IPS-18a (cell line): ENCODE results near the gene GABBR2.
"Not testable (repeated sequence)": the region's sequence is repeated elsewhere in the genome, so short reads cannot be mapped to it uniquely, and the experiment has no call there.

Source experiments
- H3K27ac ChIP-seq: one replicate; pipeline ENCODE4 v1.5.1; 2013; ENCODE audit warnings: low read length
- H3K27me3 ChIP-seq: one replicate; pipeline ENCODE4 v1.6.1; 2013; ENCODE audit warnings: mild to moderate bottlenecking, low read length; ENCODE audit not compliant: control insufficient read depth, insufficient read depth
- H3K36me3 ChIP-seq: one replicate; pipeline ENCODE4 v1.6.1; 2013; ENCODE audit warnings: low read depth, low read length; ENCODE audit not compliant: control insufficient read depth
- H3K4me1 ChIP-seq: one replicate; pipeline ENCODE4 v1.6.1; 2013; ENCODE audit warnings: low read depth, low read length; ENCODE audit not compliant: control insufficient read depth
- H3K4me3 ChIP-seq: one replicate; pipeline ENCODE4 v1.5.1; 2013; ENCODE audit warnings: low read length
- H3K9ac ChIP-seq: one replicate; pipeline ENCODE4 v1.6.1; 2013; ENCODE audit warnings: mild to moderate bottlenecking, low read length, moderate library complexity
- H3K9me3 ChIP-seq: one replicate; pipeline ENCODE4 v1.6.1; 2013; ENCODE audit warnings: low read depth, low read length; ENCODE audit not compliant: control insufficient read depth

Gene GABBR2

GRCh38 chr9:98275159-98275558, 433.6 kb downstream of the GABBR2 start:
- Histone ChIP-seq H3K9me3 (no peaks in the 10 kb centered on the region), H3K4me1 (peaks cover 7% of the 10 kb centered on the region), H3K27ac (no peak overlapping the region), H3K27me3 (no peaks in the 10 kb centered on the region), H3K36me3 (no peaks in the 10 kb centered on the region), H3K4me3 (no peak overlapping the region), H3K9ac (no peak overlapping the region)

GRCh38 chr9:98272083-98272482, 436.7 kb downstream of the GABBR2 start:
- Histone ChIP-seq H3K36me3 (no peaks in the 10 kb centered on the region), H3K4me1 (peaks cover 7% of the 10 kb centered on the region), H3K4me3 (no peak overlapping the region), H3K27ac (no peak overlapping the region), H3K27me3 (no peaks in the 10 kb centered on the region), H3K9me3 (no peaks in the 10 kb centered on the region), H3K9ac (no peak overlapping the region)

DNA sequence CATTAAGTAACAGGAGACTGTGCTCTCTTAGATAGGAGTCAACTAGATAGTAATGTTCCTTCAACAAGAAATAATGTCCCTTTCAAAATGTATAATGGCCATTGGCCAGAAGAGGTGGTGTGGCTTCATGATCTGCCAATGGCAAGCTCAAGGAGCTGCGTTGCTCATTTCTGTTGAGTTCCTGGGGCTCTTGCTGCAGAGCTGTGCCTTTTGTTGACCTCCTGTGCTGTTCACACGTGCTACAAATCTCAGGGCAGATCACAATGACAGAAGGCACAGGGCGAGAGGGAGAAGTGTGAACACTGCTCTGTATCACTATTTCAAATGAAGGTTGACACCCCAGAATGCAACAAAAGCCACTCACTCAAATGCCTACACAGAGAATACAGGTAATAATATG, 437.3 kb downstream of the GABBR2 start:
- Histone ChIP-seq H3K36me3 (no peaks in the 10 kb centered on the region), H3K27ac (no peak overlapping the region), H3K4me3 (no peak overlapping the region), H3K27me3 (no peaks in the 10 kb centered on the region), H3K4me1 (peaks cover 7% of the 10 kb centered on the region), H3K9ac (no peak overlapping the region), H3K9me3 (no peaks in the 10 kb centered on the region)

GRCh38 chr9:98270284-98270683, 438.5 kb downstream of the GABBR2 start:
- H3K4me3 ChIP-seq, H3K4me1 ChIP-seq, H3K36me3 ChIP-seq, H3K27ac ChIP-seq, H3K9me3 ChIP-seq, H3K27me3 ChIP-seq, H3K9ac ChIP-seq: not testable (repeated sequence)

GRCh38 chr9:98269652-98270051, 439.1 kb downstream of the GABBR2 start:
- H3K27ac ChIP-seq, H3K36me3 ChIP-seq, H3K27me3 ChIP-seq, H3K4me3 ChIP-seq, H3K9me3 ChIP-seq, H3K9ac ChIP-seq: not testable (repeated sequence)
- H3K4me1 ChIP-seq: peaks cover 12% of the 10 kb centered on the region

DNA sequence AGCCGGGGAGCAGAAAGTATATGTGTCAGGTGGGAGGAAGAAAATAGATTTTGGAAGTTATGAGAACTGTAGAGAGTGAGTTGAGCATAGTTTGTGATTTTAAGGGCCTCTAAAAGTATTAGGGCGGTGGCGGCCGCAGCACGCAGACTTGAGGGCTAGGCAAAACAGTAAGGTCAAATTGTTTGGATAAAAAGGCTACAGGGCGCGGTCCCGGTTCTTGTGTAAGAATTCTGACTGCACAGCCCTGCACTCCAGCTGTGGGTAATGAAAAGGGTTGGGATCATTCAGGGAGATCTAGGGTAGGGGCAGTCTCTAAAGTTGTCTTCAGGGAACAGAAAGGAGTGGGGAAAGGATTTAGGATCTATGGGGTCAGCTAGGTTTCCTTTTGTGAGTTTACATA, 441.2 kb downstream of the GABBR2 start:
- H3K9ac ChIP-seq, H3K36me3 ChIP-seq, H3K9me3 ChIP-seq, H3K27me3 ChIP-seq, H3K27ac ChIP-seq, H3K4me3 ChIP-seq: not testable (repeated sequence)
- peaks cover 12% of the 10 kb centered on the region for H3K4me1 ChIP-seq

DNA sequence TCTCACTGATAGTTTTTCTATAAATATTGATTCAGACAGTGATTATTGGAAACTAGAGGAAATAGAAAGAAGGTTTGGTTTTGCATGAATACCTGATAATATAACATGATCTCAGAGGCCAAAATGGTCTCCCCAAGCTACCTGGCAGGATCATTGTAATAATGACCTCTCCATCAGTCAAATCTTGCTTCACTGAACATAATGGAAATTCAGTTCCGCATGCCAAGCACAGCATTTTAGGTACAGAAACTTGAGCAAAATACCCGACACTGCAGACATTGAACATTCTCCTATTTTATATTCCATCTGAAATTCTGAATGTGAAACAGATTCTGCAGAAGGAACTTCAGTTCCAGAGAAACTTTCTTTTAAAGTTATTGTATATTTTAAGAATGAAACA, 444.2 kb downstream of the GABBR2 start:
- Histone ChIP-seq H3K9me3 (no peaks in the 10 kb centered on the region), H3K4me1 (peaks cover 5% of the 10 kb centered on the region), H3K4me3 (no peak overlapping the region), H3K27ac (no peak overlapping the region), H3K9ac (no peak overlapping the region), H3K36me3 (no peaks in the 10 kb centered on the region), H3K27me3 (no peaks in the 10 kb centered on the region)

DNA sequence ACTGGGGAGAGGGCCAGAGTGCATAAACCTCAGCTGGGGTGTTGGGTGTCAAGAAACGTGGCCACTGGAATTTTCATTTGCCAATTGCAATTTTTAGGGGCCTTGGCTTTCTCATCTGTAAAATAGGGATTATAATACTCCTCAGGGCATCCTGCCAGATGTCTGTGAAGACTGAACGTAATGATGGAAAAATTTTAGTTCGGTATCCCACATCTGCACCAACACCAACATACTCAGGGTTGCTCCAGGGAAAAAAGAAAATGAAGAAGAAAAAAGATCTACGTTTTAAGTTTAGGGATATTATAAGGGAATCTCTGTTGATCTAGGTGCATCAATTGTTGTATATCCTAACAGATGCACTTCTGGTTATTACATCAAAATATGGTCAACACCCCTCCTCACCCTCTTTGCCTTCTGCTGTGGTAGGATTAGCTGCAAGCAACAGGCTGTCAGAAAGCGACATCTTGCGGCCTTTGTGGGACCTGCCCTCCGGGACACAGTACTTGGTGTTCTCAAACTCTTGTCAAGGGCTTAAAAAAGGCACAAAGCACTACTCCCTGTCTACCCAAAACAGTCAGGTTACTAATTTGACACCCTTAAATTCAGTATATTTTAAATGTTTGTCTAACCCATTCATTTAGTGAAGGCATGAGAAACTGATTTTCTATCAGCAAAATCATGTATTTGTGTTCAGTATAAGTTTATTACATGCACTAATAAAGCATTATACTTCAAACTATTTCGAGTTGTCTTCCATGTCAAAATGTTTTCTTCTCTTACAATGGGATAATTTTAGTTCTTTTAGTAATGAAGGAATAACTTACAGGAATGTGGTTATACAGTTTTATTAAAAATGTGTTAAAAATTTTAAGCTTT, 445.0 kb downstream of the GABBR2 start:
- Histone ChIP-seq H3K4me3 (no peak overlapping the region), H3K4me1 (peaks cover 5% of the 10 kb centered on the region), H3K36me3 (no peaks in the 10 kb centered on the region), H3K27ac (no peak overlapping the region), H3K27me3 (no peaks in the 10 kb centered on the region), H3K9me3 (no peaks in the 10 kb centered on the region), H3K9ac (no peak overlapping the region)

DNA sequence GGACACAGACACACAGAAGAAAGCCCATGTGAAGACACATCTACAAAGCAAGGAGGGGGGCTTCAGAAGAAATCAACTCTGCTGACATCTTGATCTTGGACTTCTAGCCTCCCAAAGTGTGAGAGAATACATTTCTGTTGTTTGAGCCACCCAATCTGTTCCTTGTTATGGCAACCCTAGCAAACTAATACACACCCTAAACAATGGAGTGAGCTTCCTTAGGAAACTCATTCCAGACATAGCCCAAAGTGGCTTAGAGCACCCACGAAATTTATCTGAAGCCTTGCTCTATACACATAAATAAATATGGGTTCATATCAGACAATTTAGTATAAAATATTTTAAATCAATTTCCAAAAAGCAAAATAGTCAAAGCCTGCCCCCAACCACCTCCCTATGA, 445.7 kb downstream of the GABBR2 start:
- Histone ChIP-seq H3K4me3 (no peak overlapping the region), H3K36me3 (no peaks in the 10 kb centered on the region), H3K4me1 (peaks cover 5% of the 10 kb centered on the region), H3K9ac (no peak overlapping the region), H3K27me3 (no peaks in the 10 kb centered on the region), H3K27ac (no peak overlapping the region), H3K9me3 (no peaks in the 10 kb centered on the region)

GRCh38 chr9:98262056-98262455, 446.7 kb downstream of the GABBR2 start:
- Histone ChIP-seq H3K36me3 (no peaks in the 10 kb centered on the region), H3K4me1 (peaks cover 6% of the 10 kb centered on the region)

GRCh38 chr9:98260635-98261034, 448.1 kb downstream of the GABBR2 start:
- H3K27me3 ChIP-seq: no peaks in the 10 kb centered on the region
- peaks cover 11% of the 10 kb centered on the region for H3K4me1 ChIP-seq
- no peak overlapping the region for H3K27ac ChIP-seq
- H3K4me3 ChIP-seq: no peak overlapping the region
- H3K9me3 ChIP-seq: no peaks in the 10 kb centered on the region
- no peaks in the 10 kb centered on the region for H3K36me3 ChIP-seq
- no peak overlapping the region for H3K9ac ChIP-seq

More at GRCh38 chr9:98262056-98262455, 446.7 kb downstream of the GABBR2 start:
- H3K9me3 ChIP-seq: no peaks in the 10 kb centered on the region
- no peak overlapping the region for H3K4me3 ChIP-seq
- no peak overlapping the region for H3K27ac ChIP-seq
- no peaks in the 10 kb centered on the region for H3K27me3 ChIP-seq
- no peak overlapping the region for H3K9ac ChIP-seq

GRCh38 chr9:98259791-98260190, 448.9 kb downstream of the GABBR2 start:
- no peak overlapping the region for H3K27ac ChIP-seq
- no peaks in the 10 kb centered on the region for H3K36me3 ChIP-seq
- H3K4me1 ChIP-seq: peaks cover 6% of the 10 kb centered on the region
- H3K27me3 ChIP-seq: peaks cover 4% of the 10 kb centered on the region
- H3K9ac ChIP-seq: no peak overlapping the region
- H3K9me3 ChIP-seq: no peaks in the 10 kb centered on the region
- no peak overlapping the region for H3K4me3 ChIP-seq
